Aorta (tissue), 5 donors: ENCODE measurements around the gene KRT9. TPM values are rescaled to one million over a fixed set of nuclear protein-coding genes. Genes with fewer than 3 reads are reported as not detected.
"Not testable (repeated sequence)": the region's sequence is repeated elsewhere in the genome, so short reads cannot be mapped to it uniquely, and the experiment has no call there.

Experiments used
- ATAC-seq: fragments of 200-7000 bp; cut with Tn5 transposase; one replicate; pipeline ENCODE4 v1.9.1; 2022; ENCODE audit warnings: moderate library complexity; ENCODE audit not compliant: low FRiP score
- DNase-seq, 2 donors: peaks; one replicate each; pipeline ENCODE4 v3.0.0-alpha.2; 2020
- H3K27ac ChIP-seq, 2 donors: one replicate each; pipeline ENCODE4 v1.5.1; 2013; ENCODE audit warnings: low read length in 2 of 2, mild to moderate bottlenecking in 2 of 2, moderate library complexity in 2 of 2, control low read depth in 1 of 2, inconsistent platforms in 1 of 2, low read depth in 1 of 2
- H3K27me3 ChIP-seq, 2 donors: one replicate each; pipeline ENCODE4 v1.6.1; 2013; ENCODE audit warnings: control low read depth in 1 of 2, low read length in 1 of 2, mild to moderate bottlenecking in 1 of 2, moderate library complexity in 1 of 2; ENCODE audit not compliant: insufficient read depth in 2 of 2, control insufficient read depth in 1 of 2
- H3K36me3 ChIP-seq, 2 donors: one replicate each; pipeline ENCODE4 v1.6.1; 2013; ENCODE audit warnings: control low read depth in 1 of 2, low read length in 1 of 2, mild to moderate bottlenecking in 1 of 2; ENCODE audit not compliant: insufficient read depth in 2 of 2, control insufficient read depth in 1 of 2
- H3K4me1 ChIP-seq, 2 donors: one replicate each; pipeline ENCODE4 v1.6.1; 2013; ENCODE audit warnings: low read length in 2 of 2, control low read depth in 1 of 2, mild to moderate bottlenecking in 1 of 2, moderate library complexity in 1 of 2; ENCODE audit not compliant: insufficient read depth in 2 of 2, control insufficient read depth in 1 of 2
- H3K4me3 ChIP-seq, 2 donors: one replicate each; pipeline ENCODE4 v1.5.1; 2013; ENCODE audit warnings: low read length in 2 of 2, control low read depth in 1 of 2, mild to moderate bottlenecking in 1 of 2
- H3K9me3 ChIP-seq: one replicate; pipeline ENCODE4 v1.6.1; 2013; ENCODE audit warnings: mild to moderate bottlenecking, low read length; ENCODE audit not compliant: control insufficient read depth
- WGBS, 2 donors: extraction: QIAGEN DNeasy Blood & Tissue Kit; methylation state at CpG; one replicate each; pipeline ENCODE4 v1.1.7; 2013; 5-methylcytosine and 5-hydroxymethylcytosine counted together
- intact Hi-C, 2 donors: fragments of 100-400 bp; cut with DNase I; formaldehyde crosslinking; loops; one replicate each; pipeline versions ENCODE4 v1.14.2 to v1.15.0; 2022
- polyA plus RNA-seq, 2 donors: library from polyadenylated mRNA; stranded (reverse); fragments of 200-250 nt; gene quantifications; one replicate each; pipeline ENCODE4 v1.2.3, GENCODE V29; 2013
- total RNA-seq, 2 donors: library from RNA; stranded (reverse); fragmentation: NEBNext Ultra II Directional; extraction: Animal tissue kit (Norgen Biotek cat#: 25700); gene quantifications; one replicate each; pipeline ENCODE4 v1.2.1, GENCODE V29; 2021
- donor health status: healthy with polysubstance abuse.
- donor health status: Bipolar disorder and iron deficiency.
- donor health status: DM: no; HTN: no; CAD: no.
- donor health status: DM: no; HTN: no; CAD: no.
- donor health status: DM: yes; HTN: yes; CAD: no.

KRT9 gene
- total and polyA plus RNA-seq, 4 donors, result 0.18 TPM; not detected in 3

GRCh38 chr17:41546819-41547218 lies 25.0 kb downstream of the KRT9 start:
- DNase-seq, result peak in 1 of 2 donors; percentile 16
- Histone ChIP-seq H3K27me3 (no peaks in the 10 kb centered on the region), H3K4me3 (no peak overlapping the region), H3K36me3 (no peaks in the 10 kb centered on the region), H3K27ac (peak overlapping the region in 1 of 2 donors; percentile 6), H3K4me1 (no peaks in the 10 kb centered on the region), H3K9me3 (no peaks in the 10 kb centered on the region)
- ATAC-seq, result no peak
- 99 to 100% methylated on average over 3 of the region's 3 CpGs for WGBS, 2 donors
- intact Hi-C loops, result loop anchor here (5.0 to 10.0 kb wide), 4 partner anchors 55 to 745 kb away; no protein-coding TSS in a partner anchor

GRCh38 chr17:41545829-41546410 lies 25.9 kb downstream of the KRT9 start:
- intact Hi-C loops, result loop anchor here (5.0 to 10.0 kb wide), 4 partner anchors 54 to 744 kb away; no protein-coding TSS in a partner anchor
- Histone ChIP-seq H3K4me1 (no peaks in the 10 kb centered on the region), H3K27me3 (no peaks in the 10 kb centered on the region), H3K27ac (no peak overlapping the region), H3K4me3 (no peak overlapping the region), H3K36me3 (no peaks in the 10 kb centered on the region), H3K9me3 (no peaks in the 10 kb centered on the region)
- DNase-seq (peak in 1 of 2 donors; percentile 66), ATAC-seq (no peak)
- 80 to 83% methylated on average over 12 to 13 of the region's 13 CpGs for WGBS, 2 donors

- Histone ChIP-seq H3K27me3 (no peaks in the 10 kb centered on the region), H3K9me3 (no peaks in the 10 kb centered on the region), H3K4me1 (no peaks in the 10 kb centered on the region), H3K4me3 (no peak overlapping the region), H3K27ac (no peak overlapping the region), H3K36me3 (no peaks in the 10 kb centered on the region)
- ATAC-seq, result no peak
- intact Hi-C loops, result loop anchor here (5.0 to 10.0 kb wide), 5 partner anchors 53 to 743 kb away; no protein-coding TSS in a partner anchor
- DNase-seq, result peak in 1 of 2 donors; percentile 20
- WGBS, 2 donors, result 90 to 96% methylated on average over 5 of the region's 5 CpGs
These were observed 26.9 kb downstream of the KRT9 start for GRCh38 chr17:41544935-41545334.

- Histone ChIP-seq H3K4me1 (no peaks in the 10 kb centered on the region), H3K4me3 (no peak overlapping the region), H3K36me3 (no peaks in the 10 kb centered on the region), H3K27ac (no peak overlapping the region), H3K9me3 (no peaks in the 10 kb centered on the region), H3K27me3 (no peaks in the 10 kb centered on the region)
- peak in 1 of 2 donors; percentile 65 for DNase-seq
- 21 to 24% methylated on average over 5 of the region's 5 CpGs for WGBS, 2 donors
- intact Hi-C loops, result loop anchor here (5.0 to 10.0 kb wide), 2 partner anchors 727 to 740 kb away; no protein-coding TSS in a partner anchor
- ATAC-seq, result no peak
These were observed 27.4 kb downstream of the KRT9 start for GRCh38 chr17:41544491-41544892.

- H3K9me3 ChIP-seq, H3K36me3 ChIP-seq, H3K27me3 ChIP-seq, H3K4me1 ChIP-seq, H3K4me3 ChIP-seq, ATAC-seq, H3K27ac ChIP-seq: not testable (repeated sequence)
- 84 to 86% methylated on average over 10 of the region's 10 CpGs for WGBS, 2 donors
- intact Hi-C loops, result loop anchor here (5.0 to 10.0 kb wide), 2 partner anchors 725 to 738 kb away; no protein-coding TSS in a partner anchor
- DNase-seq, result peak in 1 of 2 donors; percentile 33
These were observed 29.1 kb downstream of the KRT9 start for GRCh38 chr17:41542786-41543185.

- H3K36me3 ChIP-seq, result no peaks in the 10 kb centered on the region
- ATAC-seq (no peak), DNase-seq (no peak)
- no peaks in the 10 kb centered on the region for H3K27me3 ChIP-seq
- no peaks in the 10 kb centered on the region for H3K9me3 ChIP-seq
- intact Hi-C loops, result loop anchor here (5.0 to 10.0 kb wide), 2 partner anchors 725 to 738 kb away; no protein-coding TSS in a partner anchor
- H3K27ac ChIP-seq, result no peak overlapping the region
- H3K4me1 ChIP-seq, result no peaks in the 10 kb centered on the region
- no peak overlapping the region for H3K4me3 ChIP-seq
- WGBS, 2 donors, result 67 to 81% methylated on average over 2 of the region's 2 CpGs
These were observed 29.5 kb downstream of the KRT9 start for GRCh38 chr17:41542357-41542756.

GRCh38 chr17:41540921-41541625 lies 30.8 kb downstream of the KRT9 start:
- no peaks in the 10 kb centered on the region for H3K9me3 ChIP-seq
- no peak overlapping the region for H3K4me3 ChIP-seq
- H3K27me3 ChIP-seq, result no peaks in the 10 kb centered on the region
- H3K27ac ChIP-seq, result no peak overlapping the region
- H3K4me1 ChIP-seq, result no peaks in the 10 kb centered on the region
- DNase-seq, result peak in 1 of 2 donors; percentile 45
- intact Hi-C loops, result loop anchor here (5.0 to 10.0 kb wide), 2 partner anchors 724 to 736 kb away; no protein-coding TSS in a partner anchor
- H3K36me3 ChIP-seq, result no peaks in the 10 kb centered on the region
- no peak for ATAC-seq
- 91 to 92% methylated on average over 10 of the region's 10 CpGs for WGBS, 2 donors

GRCh38 chr17:41539979-41540701 lies 31.7 kb downstream of the KRT9 start:
- DNase-seq, result peak; percentile 30 to 33
- no peak overlapping the region for H3K4me3 ChIP-seq
- intact Hi-C loops, result loop anchor here (5.0 to 10.0 kb wide), 2 partner anchors 723 to 735 kb away; no protein-coding TSS in a partner anchor
- WGBS, 2 donors, result 83 to 84% methylated on average over 7 of the region's 7 CpGs
- no peaks in the 10 kb centered on the region for H3K36me3 ChIP-seq
- H3K4me1 ChIP-seq, result no peaks in the 10 kb centered on the region
- no peak overlapping the region for H3K27ac ChIP-seq
- no peaks in the 10 kb centered on the region for H3K9me3 ChIP-seq
- no peaks in the 10 kb centered on the region for H3K27me3 ChIP-seq
- ATAC-seq, result no peak
